Measurements from ENCODE around the gene RLF.

Gene RLF

DNA sequence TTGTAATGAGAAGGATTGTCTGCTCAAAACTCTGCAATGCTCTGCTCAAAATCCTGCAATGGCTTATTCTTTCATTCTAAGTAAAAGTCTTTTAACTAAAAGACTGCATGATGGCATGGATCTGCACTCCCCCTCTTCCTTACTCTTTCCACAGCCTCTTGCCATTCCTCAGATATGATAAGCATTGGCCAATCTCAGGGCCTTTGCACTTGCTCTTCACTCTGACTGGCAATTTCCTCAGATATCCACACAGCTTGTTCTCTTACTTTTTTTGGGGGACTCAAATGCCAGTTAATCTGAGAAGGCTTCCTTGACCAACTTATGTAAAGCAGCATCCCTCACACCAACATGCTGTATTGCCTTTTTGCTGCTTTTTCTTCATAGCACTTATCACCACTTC, 94.0 kb downstream of the RLF start:
- no peaks in the 10 kb centered on the region for H3K9me3 ChIP-seq (ENCODE audit: control insufficient read depth in 1 of 2, low read length in 2 of 2)
- peaks cover 0 to 7% of the 10 kb centered on the region in 2 donors for H3K36me3 ChIP-seq (ENCODE audit: control insufficient read depth in 1 of 2, insufficient read depth in 2 of 2, low read length in 2 of 2)
- peaks cover 5 to 14% of the 10 kb centered on the region in 2 donors for H3K4me1 ChIP-seq (ENCODE audit: control insufficient read depth in 1 of 2, insufficient read depth in 2 of 2, low read length in 2 of 2)
- H3K9ac ChIP-seq (ENCODE audit: low read depth in 1 of 2, low read length in 2 of 2): no peak overlapping the region
- no peaks in the 10 kb centered on the region for H3K27me3 ChIP-seq (ENCODE audit: control insufficient read depth in 1 of 2, insufficient read depth in 2 of 2, low read length in 2 of 2)
- H3K27ac ChIP-seq (ENCODE audit: low read depth, low read length): no peak overlapping the region
- H3K4me3 ChIP-seq (ENCODE audit: low read depth in 1 of 2, low read length in 2 of 2): no peak overlapping the region

DNA sequence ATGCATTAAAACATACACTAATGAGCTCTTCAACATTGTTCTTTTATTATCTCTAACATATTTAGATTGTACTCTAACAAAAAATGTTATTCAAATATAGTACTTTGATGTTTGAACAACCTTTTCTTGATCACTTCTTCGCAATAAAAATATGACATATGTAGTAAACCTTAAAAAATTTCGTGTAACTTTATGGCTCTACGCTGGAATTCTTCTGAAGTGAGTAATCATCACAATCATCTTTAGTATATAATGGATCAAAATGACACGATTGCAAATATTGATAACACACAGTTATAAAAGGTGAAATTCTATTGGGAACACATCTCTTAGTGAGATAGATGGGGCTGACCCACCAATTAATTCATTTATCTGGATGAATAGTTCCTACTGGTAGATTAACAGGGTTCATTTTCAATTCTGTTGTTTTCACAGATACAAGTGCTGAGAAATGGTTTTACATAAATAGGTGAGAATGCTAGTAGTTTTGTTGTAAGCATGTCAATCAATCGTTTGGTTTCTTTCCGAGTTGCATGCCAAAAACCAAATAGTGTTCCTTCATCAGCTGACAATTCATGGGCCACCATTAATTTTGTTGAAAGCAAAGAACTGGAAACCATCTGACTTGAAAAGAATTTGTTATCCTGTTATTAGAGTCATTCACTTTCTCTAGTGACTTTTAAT, 95.4 kb downstream of the RLF start:
- no peaks in the 10 kb centered on the region for H3K27me3 ChIP-seq (ENCODE audit: control insufficient read depth in 1 of 2, insufficient read depth in 2 of 2, low read length in 2 of 2)
- H3K27ac ChIP-seq (ENCODE audit: low read depth, low read length): no peak overlapping the region
- H3K4me1 ChIP-seq (ENCODE audit: control insufficient read depth in 1 of 2, insufficient read depth in 2 of 2, low read length in 2 of 2): peaks cover 5 to 14% of the 10 kb centered on the region in 2 donors
- H3K9me3 ChIP-seq (ENCODE audit: control insufficient read depth in 1 of 2, low read length in 2 of 2): no peaks in the 10 kb centered on the region
- peak overlapping the region in 1 of 2 donors; percentile 95 for H3K9ac ChIP-seq (ENCODE audit: low read depth in 1 of 2, low read length in 2 of 2)
- peaks cover 8 to 20% of the 10 kb centered on the region in 2 donors for H3K36me3 ChIP-seq (ENCODE audit: control insufficient read depth in 1 of 2, insufficient read depth in 2 of 2, low read length in 2 of 2)
- peak overlapping the region; percentile 91 to 95 for H3K4me3 ChIP-seq (ENCODE audit: low read depth in 1 of 2, low read length in 2 of 2)

DNA sequence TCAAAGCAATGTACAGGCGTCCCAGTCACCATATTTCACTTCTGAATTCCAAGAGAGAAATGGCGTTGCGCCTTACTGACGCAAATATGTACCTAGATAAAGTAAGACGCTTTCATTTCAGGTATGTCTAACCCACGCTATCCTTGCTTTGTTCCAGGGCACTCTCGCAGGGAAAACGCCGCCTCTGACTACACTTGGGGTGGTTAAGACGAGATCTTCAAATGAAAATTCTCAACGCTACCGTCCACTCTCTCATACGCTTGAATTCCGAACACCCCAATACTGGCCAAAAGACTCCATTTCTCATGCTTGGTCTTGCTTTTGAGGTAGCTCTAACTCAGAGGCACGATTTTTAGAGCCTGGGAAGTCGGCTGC, 96.1 kb downstream of the RLF start:
- peak overlapping the region; percentile 91 to 95 for H3K4me3 ChIP-seq (ENCODE audit: low read depth in 1 of 2, low read length in 2 of 2)
- H3K4me1 ChIP-seq (ENCODE audit: control insufficient read depth in 1 of 2, insufficient read depth in 2 of 2, low read length in 2 of 2): peaks cover 5 to 14% of the 10 kb centered on the region in 2 donors

DNA sequence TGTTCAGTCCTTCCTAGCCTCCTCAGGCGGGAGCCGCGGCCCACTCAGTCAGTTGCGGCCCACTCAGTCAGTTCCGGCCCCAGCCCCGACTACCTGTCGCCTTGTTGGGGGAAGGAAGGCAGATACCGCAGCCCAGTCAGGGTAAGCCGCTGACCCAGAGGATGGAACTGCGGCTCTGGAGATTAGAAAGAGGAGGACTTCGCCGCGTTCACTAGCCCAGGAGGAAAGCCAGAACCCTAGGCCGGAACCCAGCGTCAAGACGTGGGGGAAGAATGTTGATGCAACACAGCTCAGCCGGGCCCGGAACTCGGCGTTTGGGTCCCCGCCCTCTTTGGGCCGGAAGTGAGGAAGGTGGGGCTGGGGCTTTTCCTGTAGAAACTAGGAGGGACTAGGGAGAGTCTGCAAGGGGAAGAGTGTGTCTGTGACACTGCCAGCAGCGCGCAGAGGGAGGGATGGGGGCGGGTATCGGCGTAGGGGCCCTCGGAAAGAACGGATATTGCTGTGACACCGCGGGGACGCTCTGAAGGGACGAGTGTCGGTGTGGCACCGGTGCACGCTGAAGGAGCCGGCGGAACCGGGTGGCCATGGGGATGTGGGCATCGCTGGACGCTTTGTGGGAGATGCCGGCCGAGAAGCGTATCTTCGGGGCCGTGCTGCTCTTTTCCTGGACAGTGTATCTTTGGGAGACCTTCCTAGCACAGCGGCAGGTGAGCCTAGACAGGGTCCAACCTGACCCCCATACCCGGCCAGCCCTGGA, 96.7 kb downstream of the RLF start, which contains the start of gene ZMPSTE24:
ZMPSTE24 (plus strand) TSS at position 549 of the 757 bp plus-strand sequence; CDS start at position 585, 36 bp downstream.
- H3K27ac ChIP-seq (ENCODE audit: low read depth, low read length): peak within 1 kb of the TSS; percentile 92
- H3K4me3 ChIP-seq (ENCODE audit: low read depth in 1 of 2, low read length in 2 of 2): peak within 1 kb of the TSS; percentile 91 to 95
- peaks cover 11 to 31% of the 10 kb centered on the region in 2 donors for H3K36me3 ChIP-seq (ENCODE audit: control insufficient read depth in 1 of 2, insufficient read depth in 2 of 2, low read length in 2 of 2)
- peaks cover 5 to 14% of the 10 kb centered on the region in 2 donors for H3K4me1 ChIP-seq (ENCODE audit: control insufficient read depth in 1 of 2, insufficient read depth in 2 of 2, low read length in 2 of 2)
- peak within 1 kb of the TSS; percentile 87 to 95 for H3K9ac ChIP-seq (ENCODE audit: low read depth in 1 of 2, low read length in 2 of 2)
- no peaks in the 10 kb centered on the region for H3K9me3 ChIP-seq (ENCODE audit: control insufficient read depth in 1 of 2, low read length in 2 of 2)
- H3K27me3 ChIP-seq (ENCODE audit: control insufficient read depth in 1 of 2, insufficient read depth in 2 of 2, low read length in 2 of 2): no peaks in the 10 kb centered on the region

More for the DNA sequence above, 96.1 kb downstream of the RLF start:
- H3K36me3 ChIP-seq (ENCODE audit: control insufficient read depth in 1 of 2, insufficient read depth in 2 of 2, low read length in 2 of 2): peaks cover 8 to 26% of the 10 kb centered on the region in 2 donors
- H3K27me3 ChIP-seq (ENCODE audit: control insufficient read depth in 1 of 2, insufficient read depth in 2 of 2, low read length in 2 of 2): no peaks in the 10 kb centered on the region
- H3K27ac ChIP-seq (ENCODE audit: low read depth, low read length): peak overlapping the region; percentile 92
- H3K9me3 ChIP-seq (ENCODE audit: control insufficient read depth in 1 of 2, low read length in 2 of 2): no peaks in the 10 kb centered on the region
- H3K9ac ChIP-seq (ENCODE audit: low read depth in 1 of 2, low read length in 2 of 2): peak overlapping the region; percentile 81 to 95

DNA sequence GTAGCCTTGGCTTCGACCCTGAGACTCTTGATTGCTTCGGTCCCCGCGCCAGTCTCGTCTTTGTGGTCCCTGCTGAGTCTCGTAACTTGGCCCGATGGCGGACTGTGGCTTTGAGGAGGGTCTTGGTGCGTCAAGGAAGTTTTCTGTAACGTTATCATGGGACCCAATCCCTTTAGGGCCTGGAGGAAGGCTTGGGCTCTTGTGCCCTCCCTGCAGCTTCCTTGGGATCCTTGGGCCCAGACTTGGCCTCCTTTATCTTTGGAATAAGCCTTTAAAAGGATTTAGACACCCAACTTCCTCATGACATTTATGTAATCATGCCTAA, 97.2 kb downstream of the RLF start:
- Histone ChIP-seq H3K9ac (ENCODE audit: low read depth in 1 of 2, low read length in 2 of 2) (peak overlapping the region; percentile 84 to 87), H3K36me3 (ENCODE audit: control insufficient read depth in 1 of 2, insufficient read depth in 2 of 2, low read length in 2 of 2) (peaks cover 14 to 35% of the 10 kb centered on the region in 2 donors), H3K4me1 (ENCODE audit: control insufficient read depth in 1 of 2, insufficient read depth in 2 of 2, low read length in 2 of 2) (peaks cover 5 to 14% of the 10 kb centered on the region in 2 donors), H3K4me3 (ENCODE audit: low read depth in 1 of 2, low read length in 2 of 2) (peak overlapping the region; percentile 91 to 95), H3K27me3 (ENCODE audit: control insufficient read depth in 1 of 2, insufficient read depth in 2 of 2, low read length in 2 of 2) (no peaks in the 10 kb centered on the region), H3K27ac (ENCODE audit: low read depth, low read length) (peak overlapping the region; percentile 92), H3K9me3 (ENCODE audit: control insufficient read depth in 1 of 2, low read length in 2 of 2) (no peaks in the 10 kb centered on the region)

DNA sequence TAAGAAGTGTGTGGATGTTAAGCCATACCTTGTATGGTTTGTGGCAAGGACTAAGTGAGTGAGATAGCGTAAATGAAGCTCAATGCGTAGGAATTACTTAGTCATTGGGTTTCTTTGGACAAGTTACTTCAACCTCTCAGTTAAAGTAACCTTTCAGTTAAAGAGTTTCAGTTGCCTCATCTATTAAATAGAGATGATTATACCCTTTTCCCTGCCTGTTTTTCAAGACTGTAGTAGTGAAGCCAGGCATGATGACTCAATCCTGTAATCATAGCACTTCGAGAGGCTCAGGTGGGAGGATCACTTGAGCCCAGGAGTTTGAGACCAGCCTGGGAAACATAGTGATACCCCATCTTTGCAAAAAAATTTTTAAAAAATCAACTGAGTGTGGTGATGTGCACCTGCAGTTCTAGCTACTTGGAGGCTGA, 103.2 kb downstream of the RLF start:
- Histone ChIP-seq H3K9ac (ENCODE audit: low read depth in 1 of 2, low read length in 2 of 2) (no peak overlapping the region), H3K4me3 (ENCODE audit: low read depth in 1 of 2, low read length in 2 of 2) (no peak overlapping the region), H3K9me3 (ENCODE audit: control insufficient read depth in 1 of 2, low read length in 2 of 2) (no peaks in the 10 kb centered on the region), H3K27me3 (ENCODE audit: control insufficient read depth in 1 of 2, insufficient read depth in 2 of 2, low read length in 2 of 2) (no peaks in the 10 kb centered on the region), H3K36me3 (ENCODE audit: control insufficient read depth in 1 of 2, insufficient read depth in 2 of 2, low read length in 2 of 2) (peaks cover 18 to 71% of the 10 kb centered on the region in 2 donors), H3K27ac (ENCODE audit: low read depth, low read length) (no peak overlapping the region), H3K4me1 (ENCODE audit: control insufficient read depth in 1 of 2, insufficient read depth in 2 of 2, low read length in 2 of 2) (peaks cover 0 to 4% of the 10 kb centered on the region in 2 donors)

DNA sequence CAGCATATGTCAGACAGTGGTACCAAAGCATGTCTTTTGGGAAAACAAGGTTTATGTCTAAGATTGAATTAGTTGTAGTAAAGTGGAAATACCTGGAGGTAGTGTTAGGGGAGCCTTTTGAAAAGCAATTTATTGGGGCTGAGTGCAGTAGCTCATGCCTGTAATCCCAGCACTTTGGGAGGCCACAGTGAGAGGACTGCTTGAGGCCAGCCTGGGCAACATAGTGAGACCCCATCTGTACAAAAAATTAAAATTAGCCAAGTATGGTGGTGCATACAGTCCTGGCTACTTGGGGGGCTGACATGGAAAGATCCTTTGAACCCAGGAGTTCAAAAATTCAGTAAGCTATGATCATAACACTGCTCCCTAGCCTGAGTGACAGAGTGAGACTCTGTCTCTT, 104.1 kb downstream of the RLF start:
- Histone ChIP-seq H3K27ac (ENCODE audit: low read depth, low read length) (no peak overlapping the region), H3K4me1 (ENCODE audit: control insufficient read depth in 1 of 2, insufficient read depth in 2 of 2, low read length in 2 of 2) (no peaks in the 10 kb centered on the region), H3K27me3 (ENCODE audit: control insufficient read depth in 1 of 2, insufficient read depth in 2 of 2, low read length in 2 of 2) (no peaks in the 10 kb centered on the region), H3K9me3 (ENCODE audit: control insufficient read depth in 1 of 2, low read length in 2 of 2) (no peaks in the 10 kb centered on the region), H3K36me3 (ENCODE audit: control insufficient read depth in 1 of 2, insufficient read depth in 2 of 2, low read length in 2 of 2) (peaks cover 18 to 71% of the 10 kb centered on the region in 2 donors), H3K4me3 (ENCODE audit: low read depth in 1 of 2, low read length in 2 of 2) (no peak overlapping the region), H3K9ac (ENCODE audit: low read depth in 1 of 2, low read length in 2 of 2) (no peak overlapping the region)

DNA sequence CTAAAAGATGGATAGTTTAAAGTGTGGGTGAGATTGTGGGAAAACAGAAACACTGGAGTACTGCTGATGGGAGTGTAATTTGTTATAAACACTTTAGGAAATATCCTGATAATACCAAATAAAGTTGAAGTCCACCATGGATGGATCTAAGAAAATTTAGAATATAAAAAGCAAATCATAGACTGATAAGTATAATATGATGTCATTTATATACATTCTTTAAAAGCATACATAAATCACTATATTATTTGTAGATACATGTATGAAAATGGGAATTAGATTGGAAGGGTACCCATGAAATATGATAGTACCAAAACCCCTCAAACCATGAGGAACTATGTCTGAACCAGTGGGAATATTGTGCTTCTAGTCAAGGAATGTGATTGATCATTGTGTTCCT, 104.7 kb downstream of the RLF start:
- H3K9me3 ChIP-seq (ENCODE audit: control insufficient read depth in 1 of 2, low read length in 2 of 2): no peaks in the 10 kb centered on the region
- no peak overlapping the region for H3K27ac ChIP-seq (ENCODE audit: low read depth, low read length)
- H3K4me1 ChIP-seq (ENCODE audit: control insufficient read depth in 1 of 2, insufficient read depth in 2 of 2, low read length in 2 of 2): no peaks in the 10 kb centered on the region
- peaks cover 16 to 71% of the 10 kb centered on the region in 2 donors for H3K36me3 ChIP-seq (ENCODE audit: control insufficient read depth in 1 of 2, insufficient read depth in 2 of 2, low read length in 2 of 2)
- no peak overlapping the region for H3K9ac ChIP-seq (ENCODE audit: low read depth in 1 of 2, low read length in 2 of 2)
- no peak overlapping the region for H3K4me3 ChIP-seq (ENCODE audit: low read depth in 1 of 2, low read length in 2 of 2)
- H3K27me3 ChIP-seq (ENCODE audit: control insufficient read depth in 1 of 2, insufficient read depth in 2 of 2, low read length in 2 of 2): no peaks in the 10 kb centered on the region

DNA sequence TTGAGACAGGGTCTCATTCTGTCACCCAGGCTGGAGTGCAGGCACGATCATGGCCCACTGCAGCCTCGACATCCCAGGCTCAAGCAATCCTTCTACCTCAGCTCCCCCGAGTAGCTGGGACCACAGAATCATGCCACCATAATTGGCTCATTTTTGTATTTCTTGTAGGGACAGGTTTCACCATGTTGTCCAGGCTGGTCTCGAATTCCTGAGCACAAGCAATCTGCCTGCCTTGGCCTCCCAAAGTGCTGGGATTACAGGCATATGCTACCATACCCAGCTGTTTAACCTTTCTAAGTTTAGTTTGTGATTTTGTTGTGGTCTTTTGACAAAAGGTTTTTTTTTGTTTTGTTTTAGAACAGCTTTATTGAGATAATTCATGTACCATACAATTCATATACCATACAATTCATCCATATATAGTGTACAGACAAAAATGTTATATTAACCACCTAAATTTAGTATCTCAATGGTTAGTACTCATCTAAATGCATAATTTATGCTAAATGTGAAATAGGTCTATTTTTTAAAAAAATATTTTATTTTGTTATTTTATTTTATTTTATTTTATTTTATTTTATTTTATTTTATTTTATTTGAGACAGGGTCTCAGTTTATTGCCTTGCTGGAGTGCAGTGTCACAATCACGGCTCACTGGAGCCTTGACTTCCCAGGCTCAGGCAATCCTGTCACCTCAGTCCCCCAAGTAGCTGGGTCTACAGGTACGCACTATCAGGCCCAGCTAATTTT, 105.8 kb downstream of the RLF start:
- Histone ChIP-seq H3K4me3 (ENCODE audit: low read depth in 1 of 2, low read length in 2 of 2) (no peak overlapping the region), H3K9me3 (ENCODE audit: control insufficient read depth in 1 of 2, low read length in 2 of 2) (no peaks in the 10 kb centered on the region), H3K9ac (ENCODE audit: low read depth in 1 of 2, low read length in 2 of 2) (no peak overlapping the region), H3K36me3 (ENCODE audit: control insufficient read depth in 1 of 2, insufficient read depth in 2 of 2, low read length in 2 of 2) (peaks cover 10 to 71% of the 10 kb centered on the region in 2 donors), H3K27ac (ENCODE audit: low read depth, low read length) (no peak overlapping the region), H3K4me1 (ENCODE audit: control insufficient read depth in 1 of 2, insufficient read depth in 2 of 2, low read length in 2 of 2) (no peaks in the 10 kb centered on the region), H3K27me3 (ENCODE audit: control insufficient read depth in 1 of 2, insufficient read depth in 2 of 2, low read length in 2 of 2) (no peaks in the 10 kb centered on the region)

DNA sequence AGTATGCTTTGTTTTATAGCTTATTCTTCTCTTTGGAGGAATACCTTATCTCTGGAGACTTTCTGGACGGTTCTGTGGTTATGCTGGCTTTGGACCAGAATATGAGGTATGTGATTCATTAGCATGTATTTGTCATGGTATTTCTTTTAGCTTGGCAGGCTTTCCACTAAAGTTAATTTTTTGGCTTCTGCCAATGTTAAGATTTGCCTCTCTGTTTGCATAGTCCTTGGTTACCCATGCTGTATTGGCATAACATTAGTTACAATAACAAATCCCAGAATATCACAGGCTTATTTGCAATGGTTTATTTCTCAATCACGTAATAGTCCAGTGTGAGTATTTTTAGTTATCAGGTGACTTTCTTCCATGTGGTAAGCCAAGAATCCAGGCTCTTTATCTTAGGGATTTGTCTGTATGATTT, 106.6 kb downstream of the RLF start:
- no peak overlapping the region for H3K4me3 ChIP-seq (ENCODE audit: low read depth in 1 of 2, low read length in 2 of 2)
- no peaks in the 10 kb centered on the region for H3K27me3 ChIP-seq (ENCODE audit: control insufficient read depth in 1 of 2, insufficient read depth in 2 of 2, low read length in 2 of 2)
- H3K4me1 ChIP-seq (ENCODE audit: control insufficient read depth in 1 of 2, insufficient read depth in 2 of 2, low read length in 2 of 2): no peaks in the 10 kb centered on the region
- no peak overlapping the region for H3K9ac ChIP-seq (ENCODE audit: low read depth in 1 of 2, low read length in 2 of 2)
- peaks cover 8 to 71% of the 10 kb centered on the region in 2 donors for H3K36me3 ChIP-seq (ENCODE audit: control insufficient read depth in 1 of 2, insufficient read depth in 2 of 2, low read length in 2 of 2)
- H3K27ac ChIP-seq (ENCODE audit: low read depth, low read length): no peak overlapping the region
- no peaks in the 10 kb centered on the region for H3K9me3 ChIP-seq (ENCODE audit: control insufficient read depth in 1 of 2, low read length in 2 of 2)

Measured in duodenal mucosa (tissue), 2 donors.